ENCODE results near the gene IFNG.

Gene IFNG

DNA sequence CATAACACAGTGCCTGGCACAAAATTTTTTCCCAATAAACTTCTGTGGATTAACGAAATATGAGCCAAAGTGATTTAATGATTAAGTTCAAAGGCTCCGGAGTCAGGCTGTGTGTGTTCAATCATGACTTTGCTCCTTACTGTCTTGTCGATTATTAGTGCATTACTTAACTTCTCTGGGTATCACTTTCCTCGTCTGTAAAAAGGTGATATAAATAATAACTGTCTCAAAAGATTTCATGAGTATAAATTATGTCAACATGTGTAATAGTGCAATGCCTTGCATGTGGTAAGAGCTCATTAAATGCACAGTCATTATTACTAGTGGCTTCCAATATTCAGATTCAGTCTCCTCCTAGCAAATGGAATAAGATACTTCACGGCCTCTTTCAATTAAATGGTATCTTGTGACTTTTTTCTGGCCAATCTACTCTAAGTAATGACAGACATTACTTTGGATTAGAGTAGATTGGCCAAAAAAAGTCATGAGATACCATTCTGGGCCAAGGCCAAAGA lies 6.8 kb upstream of the IFNG start:
- no peak for DNase-seq (ENCODE audit: low read depth)

DNA sequence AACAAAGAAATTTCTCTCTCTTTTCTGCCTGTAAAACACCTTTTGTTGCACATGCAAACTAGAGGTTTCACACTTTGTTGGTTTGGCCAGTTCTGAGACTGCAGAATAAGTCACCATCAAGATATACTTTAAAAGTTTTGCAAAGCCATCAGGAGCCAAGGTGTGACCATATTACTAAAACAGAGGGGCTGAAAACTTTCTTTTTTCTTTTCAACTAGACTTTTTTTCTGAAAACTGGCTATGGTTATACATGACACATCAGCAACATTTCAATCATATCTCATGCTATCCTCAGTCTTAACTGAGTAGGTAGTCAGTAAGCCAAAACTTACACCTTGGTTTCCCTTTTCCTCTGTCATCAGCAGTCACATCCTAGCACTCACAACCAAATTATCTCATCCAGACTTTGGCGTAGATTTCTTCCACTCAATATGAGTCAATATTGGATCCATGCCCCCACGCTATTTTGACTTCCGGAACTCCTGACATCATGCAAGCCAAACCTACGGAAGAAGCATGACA lies 4.1 kb upstream of the IFNG start:
- DNase-seq (ENCODE audit: low read depth) = no peak

DNA sequence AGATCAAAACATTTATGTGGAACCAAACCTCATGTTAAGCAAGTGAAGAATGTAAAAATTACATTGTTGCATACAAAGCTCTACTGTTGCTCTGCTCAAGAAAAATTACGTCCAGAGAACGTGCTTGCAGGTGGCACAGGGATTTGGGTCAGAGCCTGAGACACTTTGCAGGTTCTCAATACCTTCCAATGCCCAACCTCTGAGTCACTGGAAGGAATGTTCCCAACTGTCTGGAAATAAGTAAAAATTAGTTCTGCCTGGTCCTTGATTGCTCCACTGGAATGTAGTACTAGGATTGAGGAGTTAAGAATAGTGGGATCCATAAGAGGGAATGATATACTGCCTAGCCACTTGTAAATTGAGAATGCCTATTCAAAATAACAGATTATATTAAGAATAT lies 2.8 kb upstream of the IFNG start:
- DNase-seq (ENCODE audit: low read depth) = no peak

DNA sequence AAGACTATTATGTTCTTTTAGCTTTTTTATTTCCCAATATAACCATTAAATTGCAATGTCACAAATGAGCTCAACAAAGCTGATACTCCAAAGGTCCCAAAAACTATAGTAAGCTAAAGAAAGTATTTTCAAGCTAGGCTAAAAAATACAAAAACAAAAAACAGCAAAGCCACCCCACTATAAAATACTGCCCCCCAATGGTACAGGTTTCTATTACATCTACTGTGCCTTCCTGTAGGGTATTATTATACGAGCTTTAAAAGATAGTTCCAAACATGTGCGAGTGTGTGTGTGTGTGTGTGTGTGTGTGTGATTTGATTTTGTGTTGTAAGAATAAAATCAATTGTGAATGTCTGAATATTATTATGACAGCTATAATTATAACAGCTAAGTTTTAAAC lies 1.1 kb downstream of the IFNG start:
- DNase-seq (ENCODE audit: low read depth) = no peak

DNA sequence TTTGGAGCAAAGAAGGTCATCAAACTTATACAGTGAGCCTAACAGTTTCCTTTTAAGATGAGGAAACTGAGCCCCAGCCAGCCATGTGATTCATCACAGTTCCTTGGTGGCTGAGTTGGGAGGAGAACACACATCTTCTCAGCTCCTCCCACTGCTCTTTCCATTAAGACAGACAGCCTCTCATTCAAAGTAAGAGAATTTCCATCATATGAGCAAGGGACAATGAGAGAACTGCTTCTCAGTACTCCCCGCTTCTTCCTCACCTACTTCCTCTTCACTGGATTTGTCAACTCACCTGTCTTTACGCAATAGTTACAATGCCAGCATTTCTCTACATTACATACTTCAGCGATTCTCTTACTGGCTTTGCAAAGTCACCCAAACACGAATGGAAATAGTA lies 2.2 kb downstream of the IFNG start:
- no peak for DNase-seq (ENCODE audit: low read depth)

DNA sequence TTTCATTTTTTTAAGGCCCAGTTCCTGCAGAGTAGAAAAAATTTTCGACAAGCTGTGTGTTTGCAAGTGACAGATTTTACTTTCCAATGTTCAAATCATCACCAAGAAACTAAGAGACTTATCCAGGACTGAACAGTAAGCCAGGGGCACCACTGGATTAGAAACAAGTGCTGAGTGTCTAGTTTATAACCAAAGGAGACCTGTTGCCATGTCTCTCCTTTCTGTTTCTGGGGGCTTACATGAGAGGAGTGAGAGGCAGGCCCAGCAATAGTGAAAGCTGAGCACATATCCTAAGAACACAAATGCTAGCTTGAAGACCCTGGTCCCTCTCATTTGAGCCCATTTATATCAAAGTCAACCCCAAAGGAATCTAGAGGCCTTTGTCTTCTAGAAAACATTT lies 2.9 kb downstream of the IFNG start:
- DNase-seq (ENCODE audit: low read depth) = no peak

DNA sequence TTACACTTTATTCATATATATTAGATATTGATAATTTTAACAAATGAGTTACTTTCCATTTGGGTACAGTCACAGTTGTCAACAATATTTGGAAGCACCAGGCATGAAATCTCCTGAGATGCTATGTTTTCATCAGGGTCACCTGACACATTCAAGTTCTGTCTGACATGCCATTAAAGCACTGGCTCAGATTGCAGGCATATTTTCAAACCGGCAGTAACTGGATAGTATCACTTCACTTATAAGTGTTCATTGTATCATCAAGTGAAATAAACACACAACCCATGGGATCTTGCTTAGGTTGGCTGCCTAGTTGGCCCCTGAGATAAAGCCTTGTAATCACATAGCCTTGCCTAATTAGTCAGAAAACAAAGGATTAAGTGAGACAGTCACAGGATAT lies 4.8 kb downstream of the IFNG start:
- no peak for DNase-seq (ENCODE audit: low read depth)

DNA sequence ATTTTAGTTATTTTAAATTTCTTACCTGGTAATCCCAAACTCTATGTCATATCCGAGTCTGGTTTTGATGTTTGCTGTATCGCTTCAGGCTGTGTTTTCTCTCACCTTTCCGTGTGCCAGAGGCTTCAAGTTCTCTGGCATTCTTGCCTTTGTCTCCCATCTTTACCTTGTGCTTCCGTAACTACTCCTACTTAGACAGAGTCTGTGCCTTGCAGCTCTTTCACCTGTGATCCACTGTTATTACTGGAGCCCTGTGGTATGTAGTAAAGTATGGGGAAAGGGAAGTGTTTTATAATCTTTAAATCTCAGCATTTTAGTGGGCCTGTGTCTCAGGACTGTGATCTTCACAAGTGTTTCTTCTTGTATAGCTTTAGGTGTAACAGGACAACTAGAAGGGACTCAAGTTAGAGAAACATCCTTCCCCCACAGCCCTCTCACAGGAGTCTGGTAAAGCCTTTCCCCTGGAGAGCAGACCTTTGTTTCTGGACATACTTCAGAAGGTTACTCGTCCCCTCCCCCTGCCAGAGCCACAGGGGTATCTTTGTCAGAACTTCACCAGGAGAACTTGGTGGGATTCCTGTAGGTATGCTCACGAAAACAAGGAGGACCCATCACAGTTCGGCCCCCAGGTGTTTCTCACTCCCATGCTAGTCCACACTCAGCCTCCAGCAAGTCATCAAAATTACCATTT lies 11.1 kb downstream of the IFNG start:
- no peak for DNase-seq (ENCODE audit: low read depth)

DNA sequence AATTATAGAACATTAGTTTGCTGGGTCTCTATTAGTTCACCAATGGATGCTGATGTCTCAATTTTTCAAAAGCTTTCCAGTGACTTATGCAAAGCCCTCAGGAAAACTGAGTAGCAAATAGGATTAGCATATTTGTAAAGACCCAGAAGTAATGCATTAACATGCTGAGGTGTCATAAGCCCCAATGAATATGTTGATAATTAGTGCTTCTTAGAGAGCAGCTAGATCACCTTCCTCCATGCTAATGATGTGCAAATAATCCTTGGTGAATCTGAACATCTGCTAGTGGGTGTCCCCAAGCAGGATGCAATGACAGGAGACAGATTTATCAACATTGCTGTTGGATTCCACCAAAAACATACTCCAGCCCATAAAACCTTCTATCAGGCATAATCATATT lies 19.0 kb downstream of the IFNG start:
- DNase-seq (ENCODE audit: low read depth) = no peak

DNA sequence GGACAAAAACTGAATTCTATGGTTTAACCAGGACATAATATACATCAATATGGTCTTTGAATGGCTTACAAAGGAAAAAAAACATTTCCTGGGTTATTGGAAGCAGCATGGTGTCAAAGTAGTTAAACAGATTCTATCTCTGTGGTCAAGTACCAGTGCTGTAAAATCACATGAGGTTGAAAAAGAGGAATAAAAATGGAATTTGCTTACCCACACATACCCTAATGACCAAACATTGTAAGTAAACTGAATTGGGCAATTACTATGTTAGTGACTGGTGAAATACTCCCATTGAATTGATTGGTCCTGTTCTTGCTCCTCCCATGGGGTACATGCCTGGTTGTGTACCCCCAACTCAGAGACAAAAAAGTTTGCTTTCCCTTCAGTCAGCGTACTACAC lies 19.6 kb downstream of the IFNG start:
- no peak for DNase-seq (ENCODE audit: low read depth)

DNA sequence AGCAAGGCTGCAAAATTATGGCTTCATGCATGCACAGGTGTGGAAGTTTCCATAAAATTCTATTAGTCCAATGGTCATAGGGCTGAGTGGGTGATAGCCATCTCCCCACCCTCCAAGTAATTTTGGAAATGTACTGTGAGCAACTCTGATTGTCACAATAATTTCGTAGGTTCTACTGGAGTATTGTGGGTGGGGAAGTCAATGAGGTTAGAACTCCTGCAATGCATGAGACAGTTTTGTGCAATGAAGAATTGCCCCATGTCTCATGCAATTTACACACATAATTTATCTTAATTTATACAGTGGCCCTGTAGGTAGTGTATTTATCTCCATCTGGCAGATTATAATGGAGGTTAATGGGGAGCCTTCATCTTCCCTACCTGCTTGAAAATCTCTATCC lies 20.5 kb downstream of the IFNG start:
- no peak for DNase-seq (ENCODE audit: low read depth)

DNA sequence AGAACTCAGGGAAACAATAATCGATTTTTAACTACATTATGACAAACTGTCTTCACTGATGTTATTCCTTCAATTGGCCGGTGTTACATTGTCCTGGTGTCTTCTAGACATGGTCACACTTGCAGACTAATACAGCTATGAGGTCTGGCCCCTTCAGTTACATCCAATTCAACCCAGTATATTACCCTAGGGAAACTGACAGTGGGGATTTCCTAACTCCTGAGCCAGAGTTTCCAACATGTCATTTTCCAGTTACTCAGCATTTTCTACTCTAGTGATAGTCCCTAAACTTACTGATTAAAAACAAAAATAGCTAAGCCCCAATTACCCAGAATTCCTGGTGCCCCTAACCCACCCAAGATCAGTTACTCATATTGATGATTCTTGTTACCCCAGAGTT lies 21.1 kb downstream of the IFNG start:
- DNase-seq (ENCODE audit: low read depth) = no peak

DNA sequence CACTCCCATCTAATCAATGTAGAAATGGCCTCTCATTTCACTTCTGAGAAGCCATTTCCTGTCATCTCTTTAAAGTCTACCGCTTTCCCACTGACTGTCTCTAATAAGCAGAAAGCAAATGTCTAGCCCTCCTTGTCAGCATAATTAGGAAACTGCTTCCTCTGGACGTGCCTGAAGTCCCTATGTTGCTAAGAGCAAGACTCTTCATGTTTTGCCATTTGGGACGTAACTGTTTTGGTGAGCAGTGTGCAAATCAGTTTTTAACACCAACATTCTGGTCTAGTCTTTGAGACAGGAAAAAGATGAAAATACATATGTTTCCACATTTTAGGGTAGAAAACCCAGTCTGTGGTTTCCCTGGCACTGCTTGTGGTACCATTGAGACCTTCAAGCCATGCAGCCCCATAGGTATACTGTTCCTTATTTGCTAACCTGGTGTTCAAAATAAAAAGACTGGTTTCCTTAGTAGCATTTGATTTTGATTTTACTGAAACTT lies 22.2 kb downstream of the IFNG start:
- DNase-seq (ENCODE audit: low read depth) = no peak

DNA sequence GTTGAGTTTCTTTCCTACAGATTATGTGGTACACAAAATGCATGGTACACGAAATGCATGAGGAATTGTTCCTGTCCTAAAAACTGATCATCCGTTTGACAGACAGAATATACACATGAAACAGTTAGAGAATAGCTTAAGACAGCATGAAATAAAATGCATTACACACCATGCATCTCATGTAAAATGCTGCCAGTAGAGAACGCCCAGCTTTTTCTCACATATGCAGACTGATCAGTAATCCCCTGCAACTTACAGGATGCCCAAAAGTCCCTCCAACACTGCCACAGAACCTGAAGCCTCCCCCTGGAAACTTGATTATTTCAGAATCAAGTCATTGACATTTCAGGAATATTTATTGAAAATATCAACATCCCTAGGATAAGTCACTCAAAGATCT lies 24.0 kb downstream of the IFNG start:
- DNase-seq (ENCODE audit: low read depth) = no peak

DNA sequence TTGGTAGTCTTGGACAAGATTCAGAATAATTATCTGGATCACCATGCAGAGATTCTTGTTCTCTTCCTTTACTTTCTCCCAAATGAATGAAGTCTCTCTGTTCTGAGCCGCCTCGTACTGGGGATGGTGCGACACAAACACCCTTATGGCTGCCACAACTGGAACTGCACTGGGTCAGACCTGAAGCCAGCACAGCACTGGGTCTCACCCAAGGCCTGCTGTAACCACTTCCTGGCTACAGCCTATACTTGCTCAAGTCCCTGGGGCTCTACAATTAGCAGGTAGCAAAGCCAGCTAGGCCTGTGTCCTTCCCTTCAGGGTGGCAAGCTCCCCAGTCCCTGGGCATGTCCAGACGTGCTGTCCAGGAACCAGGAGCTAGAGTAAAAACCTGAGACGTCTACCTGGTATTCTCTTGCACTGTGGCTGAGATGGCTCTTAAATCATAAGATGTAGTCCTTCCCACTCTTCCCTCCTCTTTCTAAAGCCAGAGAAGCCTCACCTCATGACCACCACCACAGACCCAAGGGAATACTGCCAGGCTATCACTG lies 27.6 kb downstream of the IFNG start:
- no peak for DNase-seq (ENCODE audit: low read depth)

DNA sequence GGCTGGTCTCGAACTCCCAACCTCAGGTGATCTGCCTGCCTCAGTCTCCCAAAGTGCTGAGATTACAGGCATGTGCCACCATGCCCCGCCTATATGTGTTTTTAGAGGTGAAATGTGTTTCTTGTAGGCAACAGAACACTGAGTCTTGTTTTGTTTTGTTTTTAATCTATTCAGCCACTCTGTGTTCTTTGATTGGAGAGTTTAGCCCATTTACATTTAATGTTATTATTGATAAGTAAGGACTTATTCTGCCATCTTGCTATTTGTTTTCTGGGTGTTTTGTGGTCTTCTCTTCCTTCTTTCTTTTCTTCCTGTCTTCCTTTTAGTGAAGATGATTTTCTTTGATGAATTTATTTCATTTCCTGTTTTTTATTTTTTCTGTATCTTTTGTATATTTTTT lies 29.6 kb downstream of the IFNG start:
- DNase-seq (ENCODE audit: low read depth) = no peak

DNA sequence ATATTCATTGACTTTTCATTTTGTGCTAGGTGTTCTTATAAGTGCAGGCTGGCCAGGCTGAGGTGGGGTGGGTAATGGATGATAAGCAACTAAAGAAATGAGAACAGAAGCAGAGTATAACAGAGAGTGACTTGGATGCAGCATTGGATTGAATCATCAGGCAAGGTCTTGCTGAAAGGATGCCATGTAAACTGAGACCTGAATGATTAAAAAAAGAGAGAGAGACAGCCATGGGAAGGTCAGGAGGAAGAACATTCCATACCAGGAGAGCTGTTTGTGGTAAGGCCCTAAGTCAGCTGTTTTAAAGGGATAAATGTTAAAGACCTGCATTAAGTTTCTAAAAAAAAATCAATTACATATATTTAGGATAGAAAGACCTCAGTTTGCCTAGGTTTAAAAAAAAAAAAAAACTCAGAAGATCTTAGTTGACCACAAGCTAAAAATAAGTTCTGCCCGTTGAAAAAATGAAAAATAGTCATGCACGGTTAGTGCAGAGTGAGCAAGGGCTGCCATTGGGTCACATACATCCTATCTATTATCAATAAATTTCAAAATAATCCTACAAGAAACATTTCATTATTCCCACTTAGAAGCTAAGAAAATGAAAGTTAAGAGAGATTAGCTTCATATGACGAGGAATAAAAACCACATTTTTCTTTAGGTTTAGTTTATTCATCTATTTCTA lies 37.2 kb downstream of the IFNG start:
- no peak for DNase-seq (ENCODE audit: low read depth)

DNA sequence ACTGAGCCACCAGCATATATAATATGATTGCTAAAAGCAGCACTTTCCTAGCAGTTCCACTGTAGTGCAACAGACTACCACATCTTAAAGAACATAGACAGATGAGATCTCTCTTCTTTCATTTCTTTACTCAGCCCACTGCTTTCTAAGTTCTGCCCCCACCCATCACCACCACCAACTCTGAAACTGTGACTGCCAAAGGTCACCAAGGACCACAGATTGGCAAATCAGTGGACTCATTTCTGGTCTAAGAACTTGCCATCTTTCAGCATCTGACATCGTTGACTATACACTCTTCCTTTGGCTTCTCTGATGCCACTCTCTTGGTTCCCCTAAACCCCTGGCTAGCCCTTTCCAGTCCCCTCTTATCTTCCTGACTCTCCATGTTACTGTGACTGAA lies 38.4 kb downstream of the IFNG start:
- no peak for DNase-seq (ENCODE audit: low read depth)

DNA sequence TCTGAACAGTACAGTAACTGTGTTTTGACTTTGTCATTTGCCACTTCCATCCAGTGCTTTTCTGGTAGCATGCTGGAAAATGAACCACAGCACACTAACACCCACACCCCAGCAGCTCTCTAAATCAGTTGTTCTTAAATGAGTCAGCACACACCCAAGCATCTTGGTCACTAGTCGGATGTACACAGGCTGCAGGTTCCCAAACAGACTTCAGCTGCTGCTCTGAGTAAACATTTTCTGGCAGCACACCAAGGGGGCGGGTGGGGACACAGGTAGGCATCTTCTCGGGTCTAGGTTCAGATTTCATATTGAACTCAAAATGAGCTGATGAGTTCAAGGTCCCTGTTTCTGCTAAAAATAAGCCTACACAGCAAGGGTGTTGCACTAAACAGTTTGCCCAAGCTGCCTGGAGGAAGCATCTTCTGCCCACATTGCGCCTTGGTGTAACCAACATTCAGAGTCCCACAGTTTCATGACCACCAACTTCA lies 39.8 kb downstream of the IFNG start:
- peak; percentile 7 for DNase-seq (ENCODE audit: low read depth)

DNA sequence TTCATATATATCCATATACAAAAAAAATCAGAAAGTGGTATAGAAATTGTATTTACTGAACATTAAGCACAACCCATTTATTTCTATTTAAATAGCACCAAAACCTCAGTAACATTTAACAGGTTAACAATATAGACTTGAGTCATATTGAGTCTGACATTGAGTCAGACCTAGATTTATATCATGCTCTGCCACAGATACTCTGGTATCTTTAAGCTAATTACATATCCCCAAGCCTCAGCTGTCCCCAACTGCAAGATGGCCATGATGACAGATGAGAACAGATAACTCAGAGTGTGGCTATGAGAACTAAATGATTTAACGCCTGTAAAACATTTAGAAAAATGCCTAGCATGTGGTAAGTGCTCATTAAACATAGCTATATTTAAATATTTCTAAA lies 40.3 kb downstream of the IFNG start:
- no peak for DNase-seq (ENCODE audit: low read depth)

DNA sequence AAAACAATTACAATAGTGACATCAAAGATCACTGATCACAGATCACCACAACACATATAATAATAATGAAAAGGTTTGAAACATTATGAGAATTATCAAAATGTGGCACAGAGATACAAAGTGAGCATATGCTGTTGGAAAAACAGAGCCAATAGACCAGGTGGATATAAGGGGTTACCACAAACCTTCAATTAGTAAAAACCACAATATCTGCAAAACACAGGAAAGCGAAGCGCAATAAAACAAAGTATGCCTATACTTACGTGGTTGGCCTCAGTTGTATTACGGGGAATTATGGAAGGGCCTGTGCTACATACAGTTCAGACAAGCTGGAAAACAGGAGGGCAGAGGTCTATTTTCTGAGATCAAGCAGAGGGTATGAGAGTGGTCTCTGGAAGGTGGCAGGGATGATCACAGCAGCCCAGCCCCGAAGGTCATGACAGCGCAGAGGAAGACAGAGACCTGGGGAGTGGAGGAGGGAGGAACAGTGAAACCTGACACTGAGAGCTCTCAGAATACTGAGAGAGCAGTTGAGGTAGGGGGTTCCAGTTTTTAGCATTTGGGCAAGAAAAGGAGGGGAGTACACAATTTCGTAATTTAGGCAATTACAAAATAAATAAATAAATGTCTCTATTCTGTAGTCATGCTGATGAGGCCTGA lies 41.3 kb downstream of the IFNG start:
- no peak for DNase-seq (ENCODE audit: low read depth)

DNA sequence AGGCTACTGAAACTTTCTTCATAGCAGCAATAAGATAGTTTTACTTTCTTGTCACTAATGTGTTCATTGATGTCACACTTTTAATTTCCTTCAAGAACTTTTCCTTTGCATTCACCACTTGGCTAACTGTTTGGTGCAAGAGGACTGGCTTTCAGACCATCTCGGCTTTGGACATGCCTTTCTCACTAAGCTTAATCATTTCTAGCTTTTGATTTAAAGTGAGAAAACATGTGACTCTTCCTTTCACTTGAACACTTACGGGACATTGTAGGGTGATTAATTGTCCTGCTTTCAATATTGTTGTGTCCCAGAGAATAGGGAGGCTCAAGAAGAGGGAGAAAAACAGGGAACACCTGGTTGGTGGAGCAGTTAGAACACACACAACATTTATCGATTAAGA lies 41.9 kb downstream of the IFNG start:
- DNase-seq (ENCODE audit: low read depth) = no peak

DNA sequence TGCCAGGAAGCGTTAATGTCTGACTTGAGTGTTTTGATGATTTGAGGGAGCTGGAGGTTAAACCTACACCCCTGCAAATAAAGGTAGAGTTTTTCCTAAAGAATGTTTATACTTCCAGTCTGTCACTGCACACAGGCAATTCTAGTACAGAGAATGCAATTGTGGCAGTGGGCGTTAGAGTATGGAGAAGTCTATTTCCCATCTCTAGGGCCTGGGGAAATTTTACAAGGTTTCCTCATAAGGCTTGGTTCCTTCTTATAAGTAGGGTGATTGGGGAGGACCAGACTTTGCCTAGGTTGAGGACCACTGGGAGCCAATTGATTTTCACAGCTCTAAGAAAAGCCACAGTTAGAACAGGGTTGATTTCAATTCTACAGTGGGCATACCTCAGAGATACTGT lies 44.3 kb downstream of the IFNG start:
- DNase-seq (ENCODE audit: low read depth) = no peak
